SK-N-MC (cell line): Measurements from ENCODE around the gene SUN3.

ENCODE experiments used
- EZH2 ChIP-seq: fragments of 200-600 bp; sonication (generic); IDR thresholded peaks from one replicate; pipeline ENCODE4 v1.6.1; 2017; ENCODE audit warnings: antibody characterized with exemption
- FOXP2 ChIP-seq: optimal IDR thresholded peaks from 2 replicates; pipeline ENCODE3; 2011; ENCODE audit warnings: mild to moderate bottlenecking, moderate library complexity; ENCODE audit not compliant: insufficient read depth; ENCODE audit errors: extremely low read length, control extremely low read depth
- POLR2AphosphoS5 ChIP-seq: IDR thresholded peaks from 2 replicates; pipeline ENCODE4 v1.6.1; 2012; ENCODE audit warnings: mild to moderate bottlenecking, low read depth, low read length, borderline replicate concordance

DNA sequence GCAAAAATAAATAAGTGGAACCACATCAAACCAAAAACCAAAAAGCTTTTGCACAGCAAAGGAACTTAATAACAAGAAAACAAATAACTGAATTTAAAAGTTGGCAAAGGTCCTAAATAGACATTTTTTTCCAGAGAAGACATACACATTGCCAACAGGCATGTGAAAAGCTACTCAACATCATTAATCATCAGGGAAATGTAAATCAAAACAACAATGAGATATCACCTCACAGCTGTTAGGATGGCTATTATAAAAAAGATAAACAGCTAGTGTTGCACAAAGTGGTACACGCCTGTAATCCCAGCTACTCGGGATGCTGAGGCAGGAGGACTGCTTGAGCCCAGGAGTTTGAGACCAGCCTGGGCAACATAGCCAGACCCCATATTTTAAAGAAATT is 2.2 kb upstream of the SUN3 start:
- no peak for TF ChIP-seq POLR2AphosphoS5
- no peak for TF ChIP-seq EZH2
- TF ChIP-seq FOXP2 = no peak
